Measurements from ENCODE around the gene CAB39L. TPM values are rescaled to one million over a fixed set of nuclear protein-coding genes. Genes with fewer than 3 reads are reported as not detected.

Gene CAB39L
- total RNA-seq, 1 donor from 2014 or later, result 83.6 TPM

DNA sequence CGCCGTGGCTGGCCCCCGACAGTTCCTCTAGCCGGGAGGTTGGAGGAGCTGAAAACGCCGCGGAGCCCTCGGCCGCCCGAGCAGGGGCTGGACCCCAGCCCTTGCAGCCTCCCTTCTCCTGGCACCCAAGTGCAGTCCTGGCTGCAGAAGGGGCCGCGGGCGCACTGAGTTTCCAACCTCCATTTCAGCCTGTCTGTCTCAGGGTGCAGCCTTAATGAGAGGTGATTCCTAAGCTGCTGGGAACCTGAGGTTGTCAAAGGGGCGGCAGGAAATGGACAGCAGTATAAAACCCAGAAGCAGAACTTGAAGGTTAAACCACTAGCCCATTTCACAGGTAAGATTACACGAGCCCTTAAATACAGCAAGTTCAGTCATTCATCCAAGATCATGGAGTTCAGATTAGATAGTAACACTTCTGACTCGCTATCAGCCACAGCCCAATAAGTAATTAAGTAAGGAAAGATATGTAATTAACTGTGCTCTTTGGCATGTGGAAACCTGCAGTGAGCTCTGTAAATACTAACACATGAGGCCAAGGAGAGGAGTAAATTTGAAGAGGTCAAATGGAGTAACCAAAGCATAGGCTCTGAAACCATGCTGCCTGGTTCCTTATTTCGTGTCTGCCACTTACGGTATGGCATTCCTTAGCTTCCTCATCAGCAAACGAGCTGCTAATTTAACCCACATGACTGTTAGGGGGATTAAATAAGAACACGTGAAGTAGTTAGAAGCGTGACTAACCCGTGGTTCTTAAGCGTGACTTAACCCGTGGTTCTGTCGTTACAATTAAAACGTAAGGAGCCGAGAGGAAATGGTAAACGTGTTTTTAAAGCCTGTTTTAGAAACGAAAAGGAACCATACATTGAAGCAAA, 896 bp upstream of the CAB39L start:
- peak; percentile 15 for ATAC-seq
- no peak for DNase-seq (ENCODE audit: low spot score)
- intact Hi-C loops (cut with DNase I), result no loop called here

DNA sequence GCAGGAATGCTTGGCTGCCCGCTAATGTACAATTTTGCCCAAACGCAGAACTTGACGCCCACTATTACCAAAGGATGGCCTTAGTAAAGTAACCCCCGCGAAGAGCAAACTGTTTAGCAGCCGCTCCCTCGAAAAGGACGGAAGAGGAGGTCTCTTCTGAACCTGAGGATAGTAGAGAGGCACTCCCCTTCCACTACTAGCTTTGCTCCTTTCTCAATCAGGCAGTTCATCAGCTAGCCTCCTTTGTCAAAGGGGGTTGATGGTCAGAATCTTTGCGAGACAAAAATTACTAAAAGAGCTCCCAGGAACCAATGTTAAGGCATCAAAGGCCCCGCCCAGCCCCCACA, 534 bp downstream of the CAB39L start:
- DNase-seq (ENCODE audit: low spot score) (no peak), ATAC-seq (peak; percentile 25)
- intact Hi-C loops (cut with DNase I), result no loop called here

DNA sequence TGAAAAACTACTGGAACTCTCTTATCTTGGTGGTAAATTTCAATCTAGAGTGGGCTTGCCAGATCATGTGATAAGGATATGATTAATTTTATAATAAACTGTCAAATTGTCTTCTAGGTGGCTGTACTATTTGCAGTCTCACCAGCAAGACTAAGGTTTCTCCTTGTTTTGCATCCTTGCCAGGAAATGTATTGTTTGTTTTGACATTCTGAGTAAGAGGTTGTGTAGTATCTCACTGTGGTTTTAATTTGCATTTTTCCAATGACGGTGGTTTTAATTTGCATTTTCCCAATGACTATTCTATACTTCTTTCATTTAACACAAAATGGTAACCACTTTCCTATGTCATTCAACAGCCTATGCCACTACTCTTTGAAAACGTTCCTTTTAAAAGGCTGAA, 2.0 kb downstream of the CAB39L start:
- intact Hi-C loops (cut with DNase I), result no loop called here
- no peak for ATAC-seq
- no peak for DNase-seq (ENCODE audit: low spot score)

DNA sequence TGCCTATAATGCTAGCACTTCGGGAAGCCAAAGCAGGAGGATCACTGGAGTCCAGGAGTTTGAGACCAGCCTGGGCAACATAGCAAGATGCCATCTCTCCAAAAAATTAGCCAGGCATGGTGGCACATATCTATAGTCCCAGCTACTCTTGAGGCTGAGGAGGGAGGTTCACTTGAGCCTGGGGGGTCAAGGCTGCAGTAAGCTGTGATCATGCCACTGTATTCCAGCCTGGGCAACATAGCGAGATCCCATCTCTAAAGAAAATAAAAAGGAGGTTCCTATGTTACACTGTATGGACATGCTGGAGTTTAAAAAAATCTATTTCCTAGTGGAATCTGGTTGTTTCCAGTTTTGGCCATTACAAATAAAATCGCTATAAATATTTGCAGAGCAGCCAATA, 2.6 kb downstream of the CAB39L start:
- DNase-seq (ENCODE audit: low spot score) (no peak), ATAC-seq (no peak)
- intact Hi-C loops (cut with DNase I), result no loop called here

DNA sequence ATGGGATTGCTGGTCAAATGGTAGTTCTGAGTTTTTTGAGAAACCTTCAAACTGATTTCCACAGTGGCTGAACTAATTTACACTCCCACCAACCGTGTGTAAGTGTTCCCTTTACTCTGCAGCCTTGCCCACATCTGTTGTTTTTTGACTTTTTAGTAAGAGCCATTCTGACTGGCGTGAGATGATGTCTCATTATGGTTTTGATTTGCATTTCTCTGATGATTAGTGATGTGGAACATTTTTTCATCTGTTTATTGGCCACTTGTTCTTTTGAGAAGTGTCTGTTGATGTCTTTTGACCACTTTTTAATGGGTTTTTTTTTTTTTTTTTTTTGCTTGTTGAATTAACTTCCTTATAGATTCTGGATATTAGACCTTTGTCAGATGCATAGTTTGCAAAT, 4.3 kb downstream of the CAB39L start:
- DNase-seq (ENCODE audit: low spot score), result no peak
- no peak for ATAC-seq
- intact Hi-C loops (cut with DNase I), result loop anchor here (5.0 kb wide), 1 partner anchor 137 kb away; no protein-coding TSS in a partner anchor

DNA sequence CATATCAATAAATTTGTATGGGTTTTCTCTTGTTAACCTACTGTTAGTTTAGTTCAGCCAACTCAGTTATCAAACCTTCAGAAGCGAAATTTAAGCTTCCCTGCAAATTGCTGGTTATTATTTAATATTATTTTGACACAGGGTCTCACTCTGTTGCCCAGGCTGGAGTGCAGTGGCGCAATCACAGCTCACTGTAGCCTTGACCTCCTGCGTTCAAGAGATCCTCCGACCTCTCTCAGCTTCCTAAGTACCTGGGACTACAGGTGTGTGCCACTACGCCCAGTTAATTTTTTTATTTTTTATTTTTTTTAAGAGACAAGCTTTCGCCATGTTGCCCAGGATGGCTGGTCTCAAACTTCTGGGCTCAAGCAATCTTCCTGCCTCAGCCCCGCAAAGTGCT, 6.2 kb downstream of the CAB39L start:
- no peak for ATAC-seq
- intact Hi-C loops (cut with DNase I), result loop anchor here (5.0 kb wide), 1 partner anchor 135 kb away; no protein-coding TSS in a partner anchor
- no peak for DNase-seq (ENCODE audit: low spot score)

DNA sequence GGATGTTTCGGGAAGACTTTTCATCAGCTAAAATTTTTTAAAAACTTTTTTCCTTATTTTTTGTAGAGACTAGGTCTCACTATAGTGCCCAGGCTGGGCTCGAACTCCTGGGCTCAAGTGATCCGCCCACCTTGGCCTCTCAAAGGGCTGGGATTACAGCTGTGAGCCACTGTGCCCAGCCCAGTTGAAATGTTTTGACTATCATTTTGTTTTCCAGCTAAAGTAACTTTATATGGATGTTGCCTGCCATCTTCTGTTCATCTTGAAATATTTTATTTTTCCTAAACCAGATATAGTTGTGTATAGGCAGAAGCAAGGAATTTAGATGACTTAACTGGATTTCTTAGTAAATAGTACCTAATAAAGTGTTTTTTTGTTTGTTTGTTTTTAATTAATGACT, 7.0 kb downstream of the CAB39L start:
- peak; percentile 67 for DNase-seq (ENCODE audit: low spot score)
- peak; percentile 92 for ATAC-seq
- intact Hi-C loops (cut with DNase I), result loop anchor here (5.0 kb wide), 1 partner anchor 135 kb away; no protein-coding TSS in a partner anchor

DNA sequence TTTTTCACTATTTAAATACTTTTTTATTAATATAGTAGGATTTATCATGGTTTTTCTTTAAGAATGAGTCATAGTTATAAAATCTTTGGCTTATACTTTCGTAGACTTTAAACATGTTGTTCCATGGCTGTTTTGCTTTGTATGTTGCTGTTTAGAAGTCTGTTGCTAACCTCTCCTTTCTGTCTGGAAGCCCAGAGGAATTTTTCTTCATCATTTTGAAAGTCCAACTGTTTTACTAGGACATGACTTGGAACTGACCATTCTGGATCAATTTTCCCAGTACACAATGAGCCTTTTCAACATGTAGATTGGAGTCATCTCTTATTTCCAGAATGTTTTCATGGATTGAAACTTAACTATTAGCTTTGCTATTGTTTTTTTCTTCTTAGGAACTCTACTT, 7.9 kb downstream of the CAB39L start:
- intact Hi-C loops (cut with DNase I), result loop anchor here (5.0 kb wide), 1 partner anchor 134 kb away; no protein-coding TSS in a partner anchor
- peak; percentile 71 for ATAC-seq
- DNase-seq (ENCODE audit: low spot score), result no peak

DNA sequence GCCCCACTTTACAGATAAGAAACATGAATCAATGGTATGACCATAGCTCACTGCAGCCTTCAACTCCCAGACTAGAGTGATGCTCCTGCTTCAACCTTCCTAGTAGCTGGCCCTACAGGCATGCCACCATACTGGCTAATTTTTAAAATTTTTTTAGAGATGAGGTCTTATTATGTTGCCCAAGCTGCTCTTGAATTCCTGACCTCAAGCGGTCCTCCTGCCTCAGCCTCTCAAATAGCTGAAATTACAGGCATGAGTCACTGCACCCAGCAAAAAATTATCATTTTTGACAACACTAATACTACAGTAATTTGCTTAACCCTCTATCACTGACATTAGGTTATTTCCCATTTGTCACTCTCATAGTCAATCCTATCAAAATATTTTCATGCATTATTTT, 14.7 kb downstream of the CAB39L start:
- DNase-seq (ENCODE audit: low spot score) (no peak), ATAC-seq (no peak)
- intact Hi-C loops (cut with DNase I), result no loop called here

DNA sequence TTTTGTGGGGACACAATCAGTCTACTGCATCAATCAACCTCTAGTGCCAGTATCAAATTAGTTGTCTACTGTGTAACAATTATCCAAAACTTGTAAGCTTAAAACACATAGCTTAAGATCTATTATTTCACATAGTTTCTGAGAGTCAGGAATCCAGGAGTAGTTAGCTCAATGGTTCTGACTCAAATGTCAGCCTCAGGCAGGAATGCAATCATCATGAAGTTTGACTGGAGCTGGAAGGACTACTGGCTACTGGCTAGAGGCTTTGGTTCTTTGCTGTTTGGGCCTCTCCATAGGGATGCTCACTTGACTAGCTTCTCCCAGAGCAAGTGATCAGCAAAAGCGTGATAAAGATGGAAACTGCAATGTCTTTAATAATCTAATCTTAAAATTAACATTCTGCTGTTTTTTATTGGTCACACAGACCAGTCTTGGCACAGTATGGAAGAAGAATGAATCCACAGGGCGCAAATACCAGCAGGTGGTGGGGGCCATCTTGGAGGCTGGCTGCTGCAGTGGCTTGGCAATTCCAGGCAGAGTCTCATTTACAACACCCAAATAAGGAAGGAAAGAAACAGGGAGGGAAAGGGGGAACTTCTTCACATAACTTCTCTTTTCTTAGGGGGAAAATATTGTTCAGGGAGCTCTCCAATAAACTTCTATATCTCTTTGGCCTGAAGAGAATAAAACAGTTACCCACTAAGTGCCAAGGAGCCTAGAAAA, 15.7 kb downstream of the CAB39L start:
- no peak for DNase-seq (ENCODE audit: low spot score)
- intact Hi-C loops (cut with DNase I), result no loop called here
- ATAC-seq, result no peak

DNA sequence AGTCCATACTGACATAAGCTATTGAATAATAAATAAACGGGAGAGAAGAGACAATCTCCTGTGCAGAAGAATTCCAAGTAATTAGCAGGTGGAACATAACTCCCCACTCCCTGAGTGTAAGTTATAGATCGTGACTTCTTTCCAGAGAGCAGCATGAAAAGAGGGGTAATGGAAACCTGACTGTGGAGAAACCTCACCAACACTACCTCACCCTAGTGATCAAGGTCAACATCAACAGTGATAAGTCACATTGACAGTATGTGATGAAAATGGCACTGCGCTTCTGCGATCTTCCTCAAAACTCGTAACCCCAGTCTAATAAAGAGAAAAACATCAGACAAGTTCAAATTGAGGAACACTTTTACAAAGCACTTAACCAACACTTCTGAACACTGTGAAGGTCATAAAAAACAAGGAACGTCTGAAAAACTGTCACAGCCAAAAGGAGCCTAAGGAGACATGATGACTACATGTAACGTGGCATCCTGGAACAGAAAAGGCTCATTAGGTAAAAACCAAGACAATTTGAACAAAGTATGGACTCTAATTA, 19.8 kb downstream of the CAB39L start:
- DNase-seq (ENCODE audit: low spot score) (no peak), ATAC-seq (no peak)
- intact Hi-C loops (cut with DNase I), result no loop called here

DNA sequence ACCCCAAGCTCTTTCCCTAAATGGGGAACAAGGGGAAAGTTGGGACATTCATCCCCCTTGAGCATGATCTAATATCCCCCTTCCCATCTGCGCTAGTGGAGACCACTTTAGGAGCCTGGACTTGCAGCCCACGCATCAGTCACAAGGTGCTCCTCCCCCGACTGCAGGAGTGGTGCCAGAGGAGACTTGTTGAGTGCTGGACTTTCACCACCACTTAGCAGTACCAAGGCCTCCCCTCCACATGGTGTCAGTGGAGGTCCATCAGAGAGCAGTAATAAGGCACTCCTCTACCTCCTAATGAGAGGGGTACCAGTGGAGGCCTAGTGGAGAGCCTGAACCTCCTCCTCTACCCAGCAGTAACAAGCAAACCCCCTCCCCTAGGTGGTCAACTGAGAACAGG, 22.5 kb downstream of the CAB39L start:
- intact Hi-C loops (cut with DNase I), result no loop called here
- ATAC-seq, result peak; percentile 10
- no peak for DNase-seq (ENCODE audit: low spot score)

DNA sequence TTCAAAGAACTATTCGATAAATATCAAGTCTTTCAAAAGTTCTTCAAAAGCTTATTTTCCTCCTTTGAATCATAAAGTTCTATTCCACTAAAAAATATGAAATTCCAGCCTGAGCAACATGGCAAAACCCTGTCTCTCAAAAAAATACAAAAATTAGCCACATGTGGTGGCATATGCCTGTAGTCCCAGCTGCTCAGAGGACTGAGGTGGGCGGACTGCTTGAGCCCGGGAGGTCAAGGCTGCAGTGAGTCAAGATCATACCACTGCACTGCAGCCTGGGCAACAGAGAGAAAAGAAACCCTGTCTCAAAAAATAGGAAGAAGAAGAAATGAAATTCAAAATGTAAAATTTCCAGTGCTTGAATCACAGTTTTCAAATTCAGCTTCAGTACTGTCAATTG, 24.6 kb downstream of the CAB39L start:
- intact Hi-C loops (cut with DNase I), result no loop called here
- no peak for DNase-seq (ENCODE audit: low spot score)
- ATAC-seq, result no peak

DNA sequence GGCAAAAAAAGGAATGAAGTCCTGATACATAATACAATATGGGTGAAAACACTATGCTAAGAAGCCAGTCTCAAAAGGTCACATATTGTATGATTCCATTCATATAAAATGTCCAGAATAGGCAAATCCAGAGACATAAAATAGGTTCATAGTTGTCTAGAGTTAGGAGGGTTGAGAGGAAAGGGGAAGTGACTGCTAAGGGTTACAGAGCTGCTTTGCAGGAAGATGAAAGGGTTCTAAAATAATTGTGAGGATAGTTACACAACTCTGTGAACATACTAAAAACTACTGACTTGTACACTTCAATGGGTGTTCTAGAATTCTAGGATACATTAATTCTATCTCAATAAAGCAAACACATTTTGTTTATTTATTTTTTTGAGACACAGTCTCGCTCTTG, 25.7 kb downstream of the CAB39L start:
- DNase-seq (ENCODE audit: low spot score) (no peak), ATAC-seq (no peak)
- intact Hi-C loops (cut with DNase I), result no loop called here

DNA sequence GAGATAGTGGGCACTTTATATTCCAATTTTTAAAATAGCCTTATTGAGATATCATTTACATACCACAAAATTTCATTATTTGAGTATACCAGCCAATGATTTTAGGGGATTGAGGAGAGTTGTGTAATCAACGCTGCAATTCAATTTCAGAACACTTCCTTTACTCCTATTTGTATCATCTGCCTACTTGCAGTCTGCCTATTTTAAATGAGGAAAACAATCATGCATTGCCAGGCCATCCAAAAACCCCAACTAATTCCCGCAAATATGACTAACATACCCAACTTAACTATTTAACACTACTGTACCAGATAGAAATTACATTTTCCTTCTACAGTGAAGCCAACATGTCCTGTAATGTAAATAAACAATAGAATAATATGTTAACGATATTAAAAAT, 26.7 kb downstream of the CAB39L start:
- DNase-seq (ENCODE audit: low spot score) (no peak), ATAC-seq (no peak)
- intact Hi-C loops (cut with DNase I), result no loop called here

DNA sequence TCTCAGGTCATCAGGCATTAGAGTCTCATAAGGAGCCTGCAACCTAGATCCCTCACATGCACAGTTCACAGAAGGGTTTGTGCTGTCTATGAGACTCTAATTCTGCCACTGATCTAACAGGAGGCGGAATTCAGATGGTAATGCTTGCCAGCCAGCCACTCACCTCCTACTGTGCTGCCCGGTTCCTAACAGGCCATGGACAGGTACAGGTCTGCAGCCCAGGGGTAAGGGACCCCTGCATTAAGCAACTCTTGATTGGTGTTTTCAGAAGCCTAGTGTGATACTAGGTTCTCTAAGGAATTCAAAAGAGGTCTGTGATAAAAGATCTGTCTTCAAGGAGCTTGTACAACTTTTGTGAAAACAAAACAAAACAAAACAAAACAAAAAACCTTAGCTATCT, 31.1 kb downstream of the CAB39L start:
- DNase-seq (ENCODE audit: low spot score) (no peak), ATAC-seq (no peak)
- intact Hi-C loops (cut with DNase I), result no loop called here

DNA sequence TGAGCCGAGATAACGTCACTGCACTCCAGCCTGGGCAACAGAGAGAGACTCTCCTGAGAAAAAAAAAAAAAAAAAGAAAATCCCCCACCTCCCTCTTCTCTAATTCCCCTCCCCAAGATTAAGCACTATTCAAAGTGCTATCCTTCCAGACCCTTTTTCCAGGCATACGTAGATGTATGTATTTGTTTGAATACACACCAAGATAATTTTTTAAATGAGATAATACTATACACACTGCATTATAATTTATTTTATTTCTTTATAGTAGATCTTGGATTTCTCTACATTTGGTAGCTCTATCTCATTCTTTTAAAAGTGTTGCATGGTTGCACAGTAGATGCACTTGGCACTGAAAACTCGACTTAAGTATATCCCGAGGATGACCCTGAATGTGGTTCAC, 32.5 kb downstream of the CAB39L start:
- no peak for ATAC-seq

DNA sequence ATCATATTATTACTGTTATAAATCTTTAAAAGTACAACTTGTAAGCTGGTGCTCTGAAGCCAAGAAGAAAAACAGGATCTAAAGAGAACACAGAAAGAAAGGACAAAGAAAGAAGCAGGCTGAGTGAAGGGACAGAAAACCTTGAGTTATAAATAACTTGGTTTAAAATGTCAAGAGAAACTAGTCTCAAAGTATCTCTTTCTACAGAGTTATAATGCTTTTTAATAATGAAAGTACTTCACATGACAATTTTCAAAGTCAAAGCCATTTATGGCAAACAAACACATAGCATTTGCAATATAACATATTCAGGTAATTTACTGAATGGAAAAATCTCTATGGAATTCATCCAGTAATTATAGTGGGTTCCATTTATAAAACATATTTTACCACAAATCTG, 33.4 kb downstream of the CAB39L start:
- intact Hi-C loops (cut with DNase I), result no loop called here
- ATAC-seq, result no peak
- no peak for DNase-seq (ENCODE audit: low spot score)

More for the DNA sequence above, 32.5 kb downstream of the CAB39L start:
- no peak for DNase-seq (ENCODE audit: low spot score)
- intact Hi-C loops (cut with DNase I), result no loop called here

DNA sequence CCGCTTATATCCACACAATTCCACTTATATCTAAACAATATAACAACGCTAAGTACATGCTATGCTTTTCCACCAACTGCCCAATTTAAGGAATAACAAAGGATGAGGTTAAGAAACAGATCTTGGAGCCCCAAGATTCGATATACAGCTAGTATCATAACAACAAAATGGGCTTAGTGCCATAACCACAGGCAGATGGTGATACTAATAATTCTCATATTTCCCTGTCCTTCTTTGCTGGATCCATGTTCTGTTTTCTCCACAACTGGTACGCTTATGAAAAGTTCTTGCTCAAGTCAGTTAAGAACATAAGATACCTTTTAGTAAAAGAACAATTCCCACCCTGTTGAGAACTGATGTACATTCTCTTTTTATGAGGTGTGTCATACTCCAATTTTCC, 33.9 kb downstream of the CAB39L start:
- no peak for ATAC-seq
- no peak for DNase-seq (ENCODE audit: low spot score)
- intact Hi-C loops (cut with DNase I), result no loop called here

DNA sequence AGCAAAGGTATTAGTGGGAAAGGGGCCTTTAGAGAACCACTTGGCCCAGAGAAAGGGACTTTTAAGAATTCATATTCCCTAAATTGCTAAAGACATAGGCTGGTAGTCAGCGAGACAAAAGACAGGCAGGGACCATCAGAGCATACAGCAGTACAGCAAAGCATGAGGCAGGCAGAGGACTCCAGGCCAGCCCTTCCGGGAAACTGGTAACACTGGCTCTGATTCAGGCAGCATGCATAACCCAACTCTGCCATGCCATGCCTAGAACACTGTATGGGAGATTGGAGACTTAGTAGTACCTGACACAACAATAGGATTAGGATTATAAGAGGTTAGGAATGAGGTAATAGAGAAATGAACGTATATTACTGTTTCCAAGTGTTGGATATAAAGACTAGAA, 34.9 kb downstream of the CAB39L start:
- DNase-seq (ENCODE audit: low spot score), result no peak
- no peak for ATAC-seq
- intact Hi-C loops (cut with DNase I), result no loop called here

All from sciatic nerve (tissue), 2 donors.